CD4-positive, alpha-beta T cell treated with Interleukin-17A for 1 hour (primary cell): ENCODE measurements around the gene FOCAD.

Experiments used
- DNase-seq: peaks from one replicate; pipeline ENCODE4 v3.0.0-alpha.2; 2020

FOCAD gene

GRCh38 chr9:20740929-20741582, 57.0 kb downstream of the FOCAD start:
- no peak for DNase-seq

GRCh38 chr9:20742833-20743232, 58.8 kb downstream of the FOCAD start:
- no peak for DNase-seq

DNA sequence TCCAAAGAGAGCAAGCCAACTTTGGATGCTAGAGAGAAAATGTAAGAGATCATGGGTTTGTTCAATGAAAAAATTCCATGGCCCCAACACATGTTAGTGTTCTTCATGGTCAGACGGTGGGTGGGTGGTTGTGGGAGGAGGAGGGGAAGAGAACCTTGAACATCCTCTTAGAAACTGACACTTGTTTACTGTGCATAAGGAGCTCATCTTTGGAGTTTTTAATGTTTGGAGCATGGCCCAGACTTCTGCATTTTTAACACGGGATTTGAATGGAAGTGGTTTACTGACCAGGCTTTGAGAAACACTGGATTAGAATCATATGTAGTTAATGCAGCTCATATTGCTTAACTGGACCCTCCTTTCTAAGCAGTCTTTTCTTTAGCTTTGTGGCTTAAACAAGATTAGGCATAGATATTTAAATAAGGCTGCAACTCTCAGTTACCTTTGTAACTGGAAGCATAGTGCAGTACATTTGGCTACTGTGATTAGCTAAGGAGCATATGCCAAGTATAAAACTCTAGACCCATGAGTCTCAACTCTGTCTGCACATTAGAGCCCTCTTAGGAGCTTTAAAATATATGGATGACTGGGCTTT, 60.1 kb downstream of the FOCAD start:
- DNase-seq, result no peak

DNA sequence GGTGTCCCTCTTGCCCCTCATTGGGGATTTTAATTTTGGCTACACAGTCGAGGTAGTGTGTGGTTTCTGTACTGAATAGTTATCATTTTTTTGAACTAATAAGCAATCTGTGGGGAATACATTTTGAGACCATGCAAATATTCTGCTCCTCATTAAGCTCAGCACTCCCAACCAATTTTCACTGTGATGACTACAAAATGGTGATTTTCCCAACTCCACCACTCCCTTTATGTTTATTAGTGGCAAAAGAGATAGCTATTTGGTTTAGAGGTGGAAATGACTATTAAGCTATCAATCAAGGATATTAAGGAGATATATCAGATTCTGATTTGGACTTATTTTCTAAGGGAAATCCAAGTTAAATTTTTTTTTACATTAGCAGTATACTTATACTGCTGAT, 62.9 kb downstream of the FOCAD start:
- DNase-seq, result no peak

DNA sequence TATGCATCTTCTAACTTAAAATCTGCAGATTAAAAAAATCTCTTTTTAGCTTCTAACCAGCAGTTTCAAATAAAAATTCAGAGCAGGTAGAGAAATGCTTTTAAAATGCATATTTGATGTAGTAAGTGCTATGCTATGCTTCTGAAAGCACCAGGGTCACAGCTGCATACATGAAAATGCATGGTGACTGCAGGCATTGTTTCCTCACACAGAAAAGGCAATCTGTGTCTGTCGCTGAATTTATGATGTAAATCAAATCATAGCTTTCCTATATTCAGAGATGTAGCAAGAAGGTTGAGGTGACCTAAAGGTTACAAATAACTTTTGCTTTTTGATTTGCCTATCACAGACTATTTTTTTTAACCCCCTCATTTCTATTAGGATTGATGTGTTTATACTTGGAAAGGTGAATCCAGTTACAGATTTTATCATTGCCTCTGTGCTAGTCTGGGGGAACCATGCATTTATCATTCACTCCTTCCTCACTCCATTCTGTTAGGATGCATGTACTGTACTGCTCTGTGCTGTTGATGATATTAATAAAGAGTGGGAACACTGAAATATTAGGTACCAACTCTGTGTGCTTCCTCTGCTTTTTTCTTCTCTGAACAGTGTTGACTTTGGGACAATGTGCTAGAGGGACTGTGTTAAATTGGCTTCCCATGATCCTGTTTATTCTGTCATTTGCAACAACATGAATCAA, 65.6 kb downstream of the FOCAD start:
- DNase-seq, result no peak

DNA sequence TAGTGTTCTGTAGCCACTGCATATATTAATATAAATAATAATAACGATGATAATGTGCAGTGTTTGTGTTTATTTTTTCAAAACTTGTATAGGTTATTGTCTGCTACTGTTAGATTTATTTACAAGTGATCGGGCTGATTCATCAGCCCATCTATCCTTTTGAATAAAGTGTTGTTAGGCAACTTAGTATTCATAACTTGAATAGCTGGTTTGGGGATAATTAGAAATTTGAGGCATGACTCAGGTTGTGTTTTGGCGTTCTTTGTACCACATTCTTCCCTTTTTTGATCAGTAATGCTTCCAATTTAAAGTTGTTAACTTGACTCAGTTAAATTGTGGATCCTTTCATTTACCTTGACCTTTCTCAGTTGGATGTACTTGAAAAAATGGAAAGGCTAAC, 69.7 kb downstream of the FOCAD start:
- DNase-seq, result no peak

DNA sequence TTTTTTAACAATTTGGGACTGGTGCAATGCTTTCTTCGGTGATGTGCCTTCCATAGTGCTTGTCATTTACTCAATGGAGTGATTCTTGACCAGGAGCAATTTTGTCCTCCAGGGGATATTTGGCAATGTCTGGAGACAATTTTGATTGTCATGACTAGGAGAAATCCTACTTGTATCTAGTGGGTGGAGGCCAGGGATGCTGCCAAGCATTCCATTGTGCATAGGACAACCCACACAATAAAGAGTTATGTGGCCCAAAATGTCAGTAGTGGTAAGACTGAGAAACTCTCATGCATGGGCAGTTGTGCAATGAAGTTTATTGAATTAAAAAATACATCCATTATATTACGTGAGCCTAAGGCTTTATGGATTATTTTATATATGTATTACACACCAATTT, 70.5 kb downstream of the FOCAD start:
- no peak for DNase-seq

GRCh38 chr9:20760246-20760891, 76.3 kb downstream of the FOCAD start:
- DNase-seq, result no peak

GRCh38 chr9:20770947-20771346, 86.9 kb downstream of the FOCAD start:
- DNase-seq, result no peak

DNA sequence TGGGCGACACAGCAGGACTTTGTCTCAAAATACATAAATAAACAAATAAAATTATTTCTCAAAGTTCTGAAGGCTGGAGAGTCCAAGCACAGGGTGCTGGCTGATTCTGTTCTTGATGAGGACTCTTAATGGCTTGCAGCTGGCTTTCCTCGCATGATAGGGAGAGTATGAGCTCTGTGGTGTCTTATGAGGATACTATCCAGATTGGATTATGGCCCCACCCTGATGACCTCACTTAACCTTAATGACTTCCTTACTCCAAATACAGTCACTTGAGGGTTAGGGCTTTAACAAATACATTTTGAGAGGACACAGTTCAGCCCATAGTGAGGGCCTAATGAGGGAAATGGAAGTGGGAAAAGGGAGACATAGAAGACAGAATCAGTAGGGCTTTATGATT, 87.7 kb downstream of the FOCAD start:
- no peak for DNase-seq

DNA sequence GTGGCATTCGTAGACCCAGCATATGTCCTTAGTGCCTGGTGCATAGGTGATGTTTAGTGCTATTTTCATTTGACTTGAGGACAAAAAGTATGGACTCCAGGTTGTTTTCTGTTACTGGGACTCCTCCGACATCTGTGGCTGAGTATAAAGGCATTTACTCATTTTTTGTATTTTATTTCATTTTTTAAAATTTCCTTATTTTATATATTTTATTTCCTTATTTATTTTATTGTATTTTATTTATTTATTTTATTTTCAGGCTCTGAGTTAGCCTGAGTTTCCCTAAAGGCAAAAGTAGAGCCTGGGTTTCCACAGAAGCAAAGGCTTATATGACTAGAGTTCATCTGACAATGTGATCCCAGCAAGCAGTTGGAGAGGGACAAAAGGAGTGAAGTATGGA, 91.6 kb downstream of the FOCAD start:
- DNase-seq, result no peak

DNA sequence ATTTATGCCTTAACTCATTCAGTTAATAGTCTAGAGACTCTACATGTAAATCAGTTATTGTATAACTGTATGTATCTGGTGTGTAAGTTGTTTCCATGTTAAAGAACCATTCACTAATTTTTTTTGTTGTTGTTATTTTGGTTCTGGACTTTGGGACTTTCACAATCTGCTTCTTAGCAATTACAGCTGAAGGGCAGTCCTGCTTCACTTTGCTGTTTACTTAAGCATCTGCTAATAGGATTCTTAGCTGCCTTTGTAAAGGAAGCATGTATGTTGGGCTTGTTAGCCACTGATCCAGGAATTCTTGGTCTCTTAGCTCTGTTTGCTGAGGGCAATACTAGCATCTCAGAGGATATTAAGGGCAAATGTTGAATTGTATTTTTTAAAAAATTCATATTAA, 97.0 kb downstream of the FOCAD start:
- no peak for DNase-seq

DNA sequence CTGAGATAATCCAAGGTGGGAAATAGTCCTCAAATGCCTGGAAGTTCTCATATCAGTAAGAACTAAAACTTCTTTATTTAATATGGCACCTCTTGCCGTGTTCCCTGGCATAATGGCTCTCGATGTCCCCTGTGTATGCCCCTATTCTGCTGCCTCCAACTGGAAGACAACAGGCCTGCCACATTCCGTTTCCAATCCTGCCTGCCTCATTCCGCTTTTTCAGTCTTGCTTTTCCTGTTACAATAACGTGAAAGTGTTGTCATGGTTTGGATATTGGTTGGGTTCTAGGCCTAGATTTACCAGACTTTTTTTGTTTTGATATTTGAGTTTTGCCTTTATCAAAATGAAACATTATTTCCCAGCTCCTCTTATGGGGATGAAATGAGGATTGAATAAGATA, 98.2 kb downstream of the FOCAD start:
- no peak for DNase-seq

- no peak for DNase-seq
Measured at GRCh38 chr9:20783057-20784038, 99.3 kb downstream of the FOCAD start.

- DNase-seq, result no peak
Measured at GRCh38 chr9:20784196-20784595, 100.1 kb downstream of the FOCAD start.

- DNase-seq, result no peak
Measured at GRCh38 chr9:20786807-20787206, 102.7 kb downstream of the FOCAD start.

GRCh38 chr9:20788526-20789451, 104.7 kb downstream of the FOCAD start:
- DNase-seq, result no peak

DNA sequence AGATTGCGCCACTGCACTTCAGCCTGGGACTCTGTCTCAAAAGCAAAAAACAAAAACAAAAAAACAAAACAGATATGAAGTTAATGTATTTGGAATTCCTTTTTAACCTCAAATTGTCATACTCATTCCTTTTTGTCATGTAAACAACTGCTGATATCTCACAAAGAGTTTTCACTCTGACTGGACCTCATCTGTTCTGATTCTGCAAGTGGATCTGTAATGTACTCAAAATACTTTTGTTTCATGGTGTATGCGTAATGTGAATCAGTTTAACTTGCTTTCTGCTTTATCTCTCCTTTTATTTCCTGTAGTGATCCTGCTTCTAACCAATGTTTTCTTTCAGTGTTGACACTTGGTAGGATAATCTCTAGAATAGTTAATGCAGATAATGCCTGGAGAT, 106.7 kb downstream of the FOCAD start:
- DNase-seq, result no peak

- DNase-seq, result no peak
Measured at GRCh38 chr9:20791682-20792081, 107.6 kb downstream of the FOCAD start.

- DNase-seq, result no peak
Measured at GRCh38 chr9:20804489-20805250, 120.6 kb downstream of the FOCAD start.

- DNase-seq, result no peak
Measured at GRCh38 chr9:20805766-20806165, 121.7 kb downstream of the FOCAD start.
